PC-9 (cell line): ENCODE data around the gene INPP5J. TPM values are rescaled to one million over a fixed set of nuclear protein-coding genes. Genes with fewer than 3 reads are reported as not detected.

ENCODE experiments used
- BruUV-seq: library from RNA; stranded (reverse); fragments of 400-500 nt; replicated peaks from 2 replicates; lab custom pipeline; 2021; lab: Mats Ljungman, UMichigan
- CTCF ChIA-PET: fragments of 300-600 bp; sonication (Branson Sonifier 250); formaldehyde crosslinking; loops from one replicate; lab custom pipeline; 2022; ENCODE audit warnings: antibody characterized with exemption; lab: Charles Lee
- POLR2A ChIA-PET: fragments of 300-600 bp; sonication (Branson Sonifier 250); formaldehyde crosslinking; loops from one replicate; lab custom pipeline; 2022; ENCODE audit warnings: antibody characterized with exemption; ENCODE audit not compliant: unreplicated experiment; lab: Charles Lee
- DNase-seq, 2 experiments: peaks; one replicate each; pipeline versions ENCODE4 v3.0.0 to v3.0.0-alpha.2; 2015 to 2022; ENCODE audit warnings: mixed read lengths in 1 of 2
- H2AFZ ChIP-seq: fragments of 200-600 bp; sonication (generic); 2 replicates; pipeline ENCODE4 v1.8.1; 2017; ENCODE audit warnings: antibody characterized with exemption
- H3F3A ChIP-seq: fragments of 200-600 bp; sonication (generic); 2 replicates; pipeline ENCODE4 v1.8.1; 2017; ENCODE audit warnings: antibody characterized with exemption, mild to moderate bottlenecking, low read depth; ENCODE audit not compliant: insufficient read depth
- H3K27ac ChIP-seq: fragments of 200-600 bp; sonication (generic); 2 replicates; pipeline ENCODE4 v1.6.1; 2016; ENCODE audit warnings: mixed run types
- H3K27me3 ChIP-seq: fragments of 200-600 bp; sonication (generic); 2 replicates; pipeline ENCODE4 v1.6.1; 2016; ENCODE audit warnings: low read depth, mixed run types; ENCODE audit not compliant: insufficient read depth
- H3K36me3 ChIP-seq: fragments of 200-600 bp; sonication (generic); 2 replicates; pipeline ENCODE4 v1.6.1; 2016; ENCODE audit warnings: low read depth, mixed run types
- H3K4me1 ChIP-seq: fragments of 200-600 bp; sonication (generic); replicated peaks from 2 replicates; pipeline ENCODE4 v1.6.1; 2016; ENCODE audit warnings: mixed run types; ENCODE audit not compliant: insufficient read depth
- H3K4me2 ChIP-seq: fragments of 200-600 bp; sonication (generic); 2 replicates; pipeline ENCODE4 v1.6.1; 2017; ENCODE audit warnings: mixed run types
- H3K4me3 ChIP-seq: fragments of 200-600 bp; sonication (generic); 2 replicates; pipeline ENCODE4 v1.6.1; 2016; ENCODE audit warnings: mixed run types
- H3K79me2 ChIP-seq: fragments of 200-600 bp; sonication (generic); 2 replicates; pipeline ENCODE4 v1.6.1; 2017; ENCODE audit warnings: low read depth, mixed run types
- H3K9me2 ChIP-seq: fragments of 200-600 bp; sonication (generic); 2 replicates; pipeline ENCODE4 v1.8.1; 2017; ENCODE audit warnings: mild to moderate bottlenecking; ENCODE audit not compliant: insufficient read depth
- H3K9me3 ChIP-seq: fragments of 200-600 bp; sonication (generic); 2 replicates; pipeline ENCODE4 v1.8.1; 2016; ENCODE audit warnings: low read depth; ENCODE audit not compliant: insufficient read depth
- H4K20me1 ChIP-seq: fragments of 200-600 bp; sonication (generic); 2 replicates; pipeline ENCODE4 v1.8.1; 2017; ENCODE audit not compliant: insufficient read depth
- EZH2 ChIP-seq: fragments of 200-600 bp; sonication (generic); IDR thresholded peaks from 2 replicates; pipeline ENCODE4 v1.8.0; 2017; ENCODE audit warnings: antibody characterized with exemption, low read depth
- intact Hi-C: fragments of 100-400 bp; cut with micrococcal nuclease; formaldehyde crosslinking; loops from one replicate; pipeline ENCODE4 v1.10.0; 2022; ENCODE audit not compliant: unreplicated experiment
- total RNA-seq: library from RNA; stranded (reverse); gene quantifications from 2 replicates; pipeline ENCODE4 v1.2.3, GENCODE V29; 2021
- TF ChIP-seq, protein P1 (sequence below): fragments of 200-600 bp; sonication (generic); conservative IDR thresholded peaks from 2 replicates; pipeline ENCODE4 v1.6.1; 2017; ENCODE audit warnings: mixed run types, antibody characterized with exemption, mild to moderate bottlenecking, moderate library complexity

Gene INPP5J
- total RNA-seq, 1 experiment from 2014 or later = 1.7 TPM

DNA sequence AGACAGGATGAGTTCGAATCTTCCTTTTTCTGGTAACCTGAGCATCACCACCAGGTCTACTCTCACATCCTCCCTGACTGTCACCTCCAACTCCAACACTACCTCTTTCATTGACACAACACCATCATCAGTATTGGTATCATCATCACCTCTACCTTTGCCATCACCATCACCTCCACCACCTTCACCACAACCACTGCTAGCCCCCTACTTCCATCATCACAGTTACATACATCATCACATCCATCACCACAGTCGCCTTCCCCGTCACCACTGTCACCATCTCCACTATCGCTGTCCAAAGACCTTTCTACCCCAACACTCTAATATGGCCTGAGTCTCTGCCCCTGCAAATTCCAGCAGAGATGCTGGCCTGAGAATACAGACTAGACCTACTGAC lies 1.4 kb upstream of the INPP5J start:
- CTCF ChIA-PET = no interaction called here
- DNase-seq = peak in 1 of 2 experiments; percentile 9
- intact Hi-C loops = no loop called here
- Histone ChIP-seq H3K9me3 (no peaks in the 10 kb centered on the region), H3K4me2 (no peak overlapping the region), H2AFZ (no peak overlapping the region), H3K4me3 (no peak overlapping the region), H3F3A (peaks cover 4% of the 10 kb centered on the region; the same call in 1 of the 2 replicates), H3K9me2 (no peaks in the 10 kb centered on the region), H3K79me2 (no peaks in the 10 kb centered on the region), H3K27ac (no peak overlapping the region), H3K4me1 (peaks cover 6% of the 10 kb centered on the region; the same call in 1 of the 2 replicates), H4K20me1 (no peaks in the 10 kb centered on the region), H3K36me3 (no peaks in the 10 kb centered on the region), H3K27me3 (peaks cover 16% of the 10 kb centered on the region; the same call in 1 of the 2 replicates)
- BruUV-seq = no TSS peak
- POLR2A ChIA-PET = no interaction called here
- TF ChIP-seq, protein P1, sequence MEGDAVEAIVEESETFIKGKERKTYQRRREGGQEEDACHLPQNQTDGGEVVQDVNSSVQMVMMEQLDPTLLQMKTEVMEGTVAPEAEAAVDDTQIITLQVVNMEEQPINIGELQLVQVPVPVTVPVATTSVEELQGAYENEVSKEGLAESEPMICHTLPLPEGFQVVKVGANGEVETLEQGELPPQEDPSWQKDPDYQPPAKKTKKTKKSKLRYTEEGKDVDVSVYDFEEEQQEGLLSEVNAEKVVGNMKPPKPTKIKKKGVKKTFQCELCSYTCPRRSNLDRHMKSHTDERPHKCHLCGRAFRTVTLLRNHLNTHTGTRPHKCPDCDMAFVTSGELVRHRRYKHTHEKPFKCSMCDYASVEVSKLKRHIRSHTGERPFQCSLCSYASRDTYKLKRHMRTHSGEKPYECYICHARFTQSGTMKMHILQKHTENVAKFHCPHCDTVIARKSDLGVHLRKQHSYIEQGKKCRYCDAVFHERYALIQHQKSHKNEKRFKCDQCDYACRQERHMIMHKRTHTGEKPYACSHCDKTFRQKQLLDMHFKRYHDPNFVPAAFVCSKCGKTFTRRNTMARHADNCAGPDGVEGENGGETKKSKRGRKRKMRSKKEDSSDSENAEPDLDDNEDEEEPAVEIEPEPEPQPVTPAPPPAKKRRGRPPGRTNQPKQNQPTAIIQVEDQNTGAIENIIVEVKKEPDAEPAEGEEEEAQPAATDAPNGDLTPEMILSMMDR = no peak
- TF ChIP-seq EZH2 = no peak

DNA sequence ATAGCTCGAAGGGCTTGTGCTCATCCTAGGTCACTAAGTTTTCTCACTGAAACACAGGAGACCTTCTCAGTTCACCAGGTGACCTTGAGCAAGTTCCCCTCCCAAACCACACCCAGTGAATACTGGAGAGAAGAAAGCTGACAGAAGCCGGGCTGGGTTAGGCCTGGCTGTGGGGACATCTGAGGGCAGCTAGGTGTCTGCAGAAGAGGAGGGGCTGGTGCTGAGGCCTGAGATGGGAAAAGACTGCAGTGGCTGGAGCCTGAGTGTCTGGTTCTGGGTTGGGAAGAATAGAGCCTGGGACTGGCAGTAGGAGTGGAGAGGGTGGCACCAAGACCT lies 602 bp upstream of the INPP5J start:
- Histone ChIP-seq H3K4me2 (peak overlapping the region; percentile 80; the same call in 1 of the 2 replicates), H3K27me3 (peaks cover 16% of the 10 kb centered on the region; the same call in 1 of the 2 replicates), H2AFZ (no peak overlapping the region), H3F3A (peaks cover 4% of the 10 kb centered on the region; the same call in 1 of the 2 replicates), H3K4me1 (peaks cover 6% of the 10 kb centered on the region; the same call in 1 of the 2 replicates), H3K79me2 (no peaks in the 10 kb centered on the region), H3K9me3 (no peaks in the 10 kb centered on the region), H3K27ac (no peak overlapping the region), H3K4me3 (no peak overlapping the region), H3K36me3 (no peaks in the 10 kb centered on the region), H3K9me2 (no peaks in the 10 kb centered on the region), H4K20me1 (no peaks in the 10 kb centered on the region)
- ChIA-PET POLR2A (interaction anchor here (0.7 kb wide), 1 partner anchor 16 kb away, joined by 10 read pairs; no protein-coding TSS in a partner anchor), CTCF (no interaction called here)
- intact Hi-C loops = no loop called here
- peak in 1 of 2 experiments; percentile 28 for DNase-seq
- TF ChIP-seq, protein P1 = no peak
- TF ChIP-seq EZH2 = no peak
- no TSS peak for BruUV-seq

DNA sequence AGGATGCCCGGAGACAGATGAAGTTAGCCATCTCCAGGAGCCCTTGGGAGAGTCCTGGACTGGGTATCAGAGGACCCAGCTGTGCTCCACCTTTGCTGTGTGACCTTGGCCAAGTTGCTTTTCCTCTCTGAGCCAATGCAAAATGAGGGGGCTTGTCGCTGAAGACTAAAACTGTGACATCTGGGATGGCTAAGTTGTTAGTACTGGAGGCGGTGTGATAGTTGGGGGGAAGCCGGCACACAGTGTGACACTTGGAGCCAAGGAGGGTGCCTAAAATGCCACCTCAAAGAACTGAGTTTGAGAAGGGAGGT lies 481 bp downstream of the INPP5J start:
- TF ChIP-seq, protein P1 = no peak
- TF ChIP-seq EZH2 = no peak
- intact Hi-C loops = no loop called here
- Histone ChIP-seq H3K79me2 (no peaks in the 10 kb centered on the region), H3K27ac (no peak overlapping the region), H3K9me3 (no peaks in the 10 kb centered on the region), H3K4me2 (peak overlapping the region; percentile 80), H3K4me3 (peak overlapping the region; percentile 57), H3F3A (peaks cover 4% of the 10 kb centered on the region; the same call in 1 of the 2 replicates), H4K20me1 (no peaks in the 10 kb centered on the region), H3K4me1 (peaks cover 6% of the 10 kb centered on the region; the same call in 1 of the 2 replicates), H3K27me3 (peaks cover 16% of the 10 kb centered on the region; the same call in 1 of the 2 replicates), H3K9me2 (no peaks in the 10 kb centered on the region), H2AFZ (peak overlapping the region; percentile 77; the same call in 1 of the 2 replicates), H3K36me3 (no peaks in the 10 kb centered on the region)
- no peak for DNase-seq
- CTCF ChIA-PET = no interaction called here
- TSS peak; percentile 59 for BruUV-seq
- POLR2A ChIA-PET = no interaction called here
